Liver (tissue), 9 donors: ENCODE results near the gene CIB2. TPM values are rescaled to one million over a fixed set of nuclear protein-coding genes. Genes with fewer than 3 reads are reported as not detected.

Source experiments
- DNase-seq: peaks from one replicate; pipeline ENCODE4 v3.0.0-alpha.2; 2017; ENCODE audit warnings: low spot score
- H3K27ac ChIP-seq, 2 donors: one replicate each; pipeline ENCODE4 v1.7.0; 2013; ENCODE audit warnings: inconsistent platforms in 2 of 2, low read length in 2 of 2, control low read depth in 1 of 2, low read depth in 1 of 2, mild to moderate bottlenecking in 1 of 2
- H3K27me3 ChIP-seq, 4 donors: one replicate each; pipeline versions ENCODE4 v1.6.1 to v1.7.0; 2013; ENCODE audit warnings: low read length in 3 of 4, inconsistent platforms in 1 of 4, mild to moderate bottlenecking in 1 of 4, moderate library complexity in 1 of 4; ENCODE audit not compliant: control insufficient read depth in 4 of 4, insufficient read depth in 4 of 4
- H3K36me3 ChIP-seq, 4 donors: one replicate each; pipeline versions ENCODE4 v1.6.1 to v1.7.0; 2013; ENCODE audit warnings: low read length in 3 of 4, mild to moderate bottlenecking in 3 of 4, low read depth in 1 of 4, moderate library complexity in 1 of 4; ENCODE audit not compliant: control insufficient read depth in 4 of 4, insufficient read depth in 3 of 4
- H3K4me1 ChIP-seq, 4 donors: one replicate each; pipeline versions ENCODE4 v1.6.1 to v1.7.0; 2013; ENCODE audit warnings: low read length in 3 of 4, mild to moderate bottlenecking in 3 of 4, moderate library complexity in 1 of 4; ENCODE audit not compliant: control insufficient read depth in 4 of 4, insufficient read depth in 4 of 4
- H3K4me3 ChIP-seq, 3 donors: one replicate each; pipeline versions ENCODE4 v1.6.1 to v1.7.0; 2013; ENCODE audit warnings: low read length in 3 of 3, control low read depth in 1 of 3, low read depth in 1 of 3, mild to moderate bottlenecking in 1 of 3
- H3K9ac ChIP-seq, 2 donors: one replicate each; pipeline ENCODE4 v1.7.0; 2013; ENCODE audit warnings: low read length in 2 of 2, mild to moderate bottlenecking in 2 of 2, moderate library complexity in 2 of 2, control low read depth in 1 of 2, low read depth in 1 of 2
- H3K9me3 ChIP-seq, 4 donors: one replicate each; pipeline versions ENCODE4 v1.6.1 to v1.7.0; 2013; ENCODE audit warnings: low read length in 3 of 4; ENCODE audit not compliant: control insufficient read depth in 4 of 4
- CTCF ChIP-seq: fragments of 150-350 bp; IDR thresholded peaks from 2 replicates; pipeline ENCODE4 v1.5.1; 2017; ENCODE audit warnings: improper control_type of control experiment, low read depth, low read length; ENCODE audit not compliant: missing input control
- EGR1 ChIP-seq, 2 donors: IDR thresholded peaks; 2 replicates each; pipeline ENCODE4 v1.6.1; 2016 to 2018; ENCODE audit warnings: antibody characterized with exemption in 2 of 2, low read depth in 2 of 2
- FOXA1 ChIP-seq: IDR thresholded peaks from 2 replicates; pipeline ENCODE4 v1.6.1; 2016; ENCODE audit warnings: antibody characterized with exemption
- FOXA2 ChIP-seq: IDR thresholded peaks from 2 replicates; pipeline ENCODE4 v1.6.1; 2016; ENCODE audit warnings: antibody characterized with exemption
- GABPA ChIP-seq, 2 donors: IDR thresholded peaks in 1 of 2; conservative IDR thresholded peaks in 1 of 2; 2 replicates each; pipeline ENCODE4 v1.6.1; 2016; ENCODE audit warnings: antibody characterized with exemption in 2 of 2, mild to moderate bottlenecking in 1 of 2, moderate library complexity in 1 of 2
- HNF4A ChIP-seq, 2 donors: conservative IDR thresholded peaks; 2 replicates each; pipeline ENCODE4 v1.6.1; 2016; ENCODE audit warnings: antibody characterized with exemption in 2 of 2, mild to moderate bottlenecking in 2 of 2
- HNF4G ChIP-seq: IDR thresholded peaks from 2 replicates; pipeline ENCODE4 v1.6.1; 2016; ENCODE audit warnings: antibody characterized with exemption
- JUND ChIP-seq, 2 donors: IDR thresholded peaks; 2 replicates each; pipeline ENCODE4 v1.6.1; 2016; ENCODE audit warnings: antibody characterized with exemption in 2 of 2
- MAX ChIP-seq: IDR thresholded peaks from 2 replicates; pipeline ENCODE4 v1.6.1; 2016; ENCODE audit warnings: antibody characterized with exemption
- NR2F2 ChIP-seq: IDR thresholded peaks from 2 replicates; pipeline ENCODE4 v1.6.1; 2016; ENCODE audit warnings: antibody characterized with exemption
- RAD21 ChIP-seq, 2 donors: IDR thresholded peaks; 2 replicates each; pipeline ENCODE4 v1.6.1; 2016; ENCODE audit warnings: antibody characterized with exemption in 2 of 2, mild to moderate bottlenecking in 2 of 2
- REST ChIP-seq: IDR thresholded peaks from 2 replicates; pipeline ENCODE4 v1.6.1; 2016; ENCODE audit warnings: antibody characterized with exemption, mild to moderate bottlenecking
- RXRA ChIP-seq, 2 donors: IDR thresholded peaks; 2 replicates each; pipeline ENCODE4 v1.6.1; 2017 to 2018; ENCODE audit warnings: antibody characterized with exemption in 2 of 2, mild to moderate bottlenecking in 1 of 2
- SP1 ChIP-seq: IDR thresholded peaks from 2 replicates; pipeline ENCODE4 v1.6.1; 2018; ENCODE audit warnings: antibody characterized with exemption, mild to moderate bottlenecking
- YY1 ChIP-seq: IDR thresholded peaks from 2 replicates; pipeline ENCODE4 v1.6.1; 2016; ENCODE audit warnings: antibody characterized with exemption, mild to moderate bottlenecking
- ZBTB33 ChIP-seq: IDR thresholded peaks from 2 replicates; pipeline ENCODE4 v1.6.1; 2016; ENCODE audit warnings: antibody characterized with exemption
- WGBS: extraction: QIAGEN DNeasy Blood & Tissue Kit; methylation state at CpG from one replicate; pipeline ENCODE4 v1.1.7; 2013; 5-methylcytosine and 5-hydroxymethylcytosine counted together
- polyA plus RNA-seq, 2 donors: library from polyadenylated mRNA; stranded (reverse) in 1 of 2; unstranded in 1 of 2; fragments of 200-250 nt in 1 of 2; fragments of >200 nt in 1 of 2; fragmentation: Nextera tagmentation in 1 of 2; extraction: Ambion mirVana in 1 of 2; gene quantifications; one replicate each; pipeline versions ENCODE4 v1.2.1 to v1.2.3, GENCODE V29; 2013 to 2015
- total RNA-seq, 2 donors: library from RNA; depleted of rRNA; stranded (reverse); fragments of >200 nt; gene quantifications; one replicate each; pipeline ENCODE4 v1.2.3, GENCODE V29; 2014
- donor health status: healthy.
- donor health status: healthy.
- donor health status: healthy.
- donor health status: healthy.
- donor health status: healthy.

The CIB2 gene
- total and polyA plus RNA-seq, 4 donors = 0.25 to 2.2 (median 0.53) TPM

- Histone ChIP-seq H3K9me3 (no peaks in the 10 kb centered on the region), H3K27me3 (no peaks in the 10 kb centered on the region), H3K4me3 (no peak overlapping the region), H3K9ac (no peak overlapping the region), H3K27ac (no peak overlapping the region), H3K36me3 (no peaks in the 10 kb centered on the region), H3K4me1 (peaks cover 0 to 3% (median 1%) of the 10 kb centered on the region in 4 donors)
- 79% methylated on average over 12 of the region's 12 CpGs for WGBS
- TF ChIP-seq NR2F2 = no peak
- no peak for TF ChIP-seq HNF4G
- TF ChIP-seq FOXA2 = no peak
- TF ChIP-seq FOXA1 = no peak
- TF ChIP-seq ZBTB33 = no peak
- TF ChIP-seq GABPA (IDR thresholded peaks at IDR 0.05 in 1 of 2, conservative IDR thresholded peaks at IDR 0.05 in 1 of 2) = no peak
- TF ChIP-seq REST = no peak
- TF ChIP-seq SP1 = no peak
- TF ChIP-seq YY1 = no peak
- TF ChIP-seq EGR1 (IDR thresholded peaks at IDR 0.05; ENCODE audit: low read depth in 2 of 2) = no peak
- TF ChIP-seq HNF4A (conservative IDR thresholded peaks at IDR 0.05) = no peak
- no peak for TF ChIP-seq RXRA (IDR thresholded peaks at IDR 0.05)
- TF ChIP-seq JUND (IDR thresholded peaks at IDR 0.05) = no peak
- no peak for TF ChIP-seq CTCF
- TF ChIP-seq MAX = no peak
- no peak for TF ChIP-seq RAD21 (IDR thresholded peaks at IDR 0.05)
- no peak for DNase-seq
These were observed 27.7 kb downstream of the CIB2 start for GRCh38 chr15:78103406-78104118.

GRCh38 chr15:78102741-78103140 lies 28.5 kb downstream of the CIB2 start:
- no peaks in the 10 kb centered on the region for H3K9me3 ChIP-seq
- TF ChIP-seq SP1 (no peak), MAX (no peak), RAD21 (IDR thresholded peaks at IDR 0.05) (no peak), GABPA (IDR thresholded peaks at IDR 0.05 in 1 of 2, conservative IDR thresholded peaks at IDR 0.05 in 1 of 2) (no peak), HNF4A (conservative IDR thresholded peaks at IDR 0.05) (no peak), RXRA (IDR thresholded peaks at IDR 0.05) (no peak), ZBTB33 (no peak)
- WGBS = 85% methylated on average over 6 of the region's 6 CpGs
- H3K36me3 ChIP-seq = no peaks in the 10 kb centered on the region
- H3K9ac ChIP-seq = no peak overlapping the region
- H3K4me1 ChIP-seq = peaks cover 0 to 3% (median 0%) of the 10 kb centered on the region in 4 donors
- DNase-seq = no peak
- H3K27me3 ChIP-seq = no peaks in the 10 kb centered on the region
- no peak overlapping the region for H3K4me3 ChIP-seq
- H3K27ac ChIP-seq = no peak overlapping the region
